HAP-1 (cell line): ENCODE data around the gene PIK3R1.
A peak's percentile ranks its signal among the peaks of the same experiment; 100 is the strongest.

Source experiments
- DNase-seq, 2 experiments: peaks; one replicate each; pipeline ENCODE4 v3.0.0-alpha.2; 2016 to 2020; ENCODE audit warnings: low spot score in 2 of 2
- H3K27me3 ChIP-seq: fragments of 250-450 bp; sonication (Bioruptor Pico); 2 replicates; pipeline ENCODE4 v1.5.1; 2020; ENCODE audit warnings: low read depth, mild to moderate bottlenecking, moderate library complexity
- H3K36me3 ChIP-seq: fragments of 250-450 bp; sonication (Bioruptor Pico); replicated peaks from 2 replicates; pipeline ENCODE4 v1.5.1; 2020; ENCODE audit warnings: mild to moderate bottlenecking
- H3K4me1 ChIP-seq: fragments of 250-450 bp; sonication (Bioruptor Pico); 2 replicates; pipeline ENCODE4 v1.5.1; 2020; ENCODE audit warnings: mild to moderate bottlenecking
- H3K4me3 ChIP-seq: fragments of 250-450 bp; sonication (Bioruptor Pico); 2 replicates; pipeline ENCODE4 v1.5.1; 2020; ENCODE audit warnings: mild to moderate bottlenecking, moderate library complexity
- H3K9me3 ChIP-seq: fragments of 250-450 bp; sonication (Bioruptor Pico); 2 replicates; pipeline ENCODE4 v1.5.1; 2020; ENCODE audit warnings: mild to moderate bottlenecking, moderate library complexity
- in situ Hi-C: fragments of 300-500 bp; cut with MboI; formaldehyde crosslinking; loops from 3 replicates; pipeline ENCODE4 v1.14.3; 2020; ENCODE audit warnings: low sequenced_read_pairs, inconsistent platforms, mixed read lengths

The PIK3R1 gene

DNA sequence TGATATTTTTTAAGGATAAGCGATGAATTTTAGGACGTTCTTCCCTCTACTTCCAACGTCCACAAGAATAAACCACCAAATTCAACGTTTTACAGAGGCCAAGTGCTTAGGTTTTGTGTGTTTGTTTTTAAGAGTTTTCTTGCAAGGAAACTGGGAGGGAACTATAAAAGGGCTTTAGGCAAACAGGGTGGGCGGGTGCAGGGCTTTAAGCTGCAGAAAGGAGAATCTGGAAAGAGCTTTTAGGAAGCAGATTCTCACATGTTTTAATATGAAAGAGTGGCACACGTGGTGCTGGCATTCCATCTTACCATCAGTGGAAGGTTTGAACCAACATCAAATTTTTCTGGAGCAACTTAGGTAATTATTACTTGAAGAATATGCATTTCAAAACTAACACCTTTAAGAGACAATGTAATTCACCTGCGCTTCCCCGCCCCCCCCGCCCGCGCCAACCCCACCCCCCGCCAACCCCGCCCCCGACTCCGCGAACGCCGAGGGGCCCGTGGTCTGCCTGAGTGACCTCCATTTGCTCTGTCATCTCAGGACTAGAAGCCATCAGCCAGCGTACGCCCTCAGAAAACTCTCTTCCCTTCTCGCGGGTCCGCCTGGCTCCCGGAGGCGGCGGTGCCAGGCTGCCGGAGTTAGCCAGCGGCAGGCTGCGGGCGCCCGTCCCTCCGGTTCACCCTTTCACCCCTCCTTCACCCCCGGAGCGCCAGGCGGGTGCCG, 911 bp upstream of the PIK3R1 start:
- Histone ChIP-seq H3K4me3 (peak overlapping the region; percentile 85), H3K36me3 (no peaks in the 10 kb centered on the region), H3K9me3 (no peaks in the 10 kb centered on the region), H3K27me3 (no peaks in the 10 kb centered on the region), H3K4me1 (peaks cover 10% of the 10 kb centered on the region)
- in situ Hi-C loops = no loop called here
- peak; percentile 31 to 37 for DNase-seq

DNA sequence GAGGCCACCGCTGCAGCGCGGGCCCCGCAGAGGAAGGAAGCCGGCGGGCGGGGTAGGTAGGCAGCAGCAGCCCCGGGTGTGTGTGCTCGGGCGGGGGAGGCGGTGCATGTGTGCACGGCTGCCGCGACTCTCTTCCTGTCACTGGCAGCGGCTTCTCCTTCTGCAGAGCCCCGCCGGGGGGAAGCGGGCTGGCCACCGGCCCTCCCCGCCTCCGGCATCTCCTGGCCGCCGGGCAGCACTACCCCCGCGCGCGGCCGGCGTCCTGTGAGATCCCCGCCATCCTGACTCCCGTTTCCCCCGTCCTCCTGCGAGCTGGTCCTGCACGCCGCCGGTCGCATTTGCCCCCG, 315 bp downstream of the PIK3R1 start:
- DNase-seq = no peak
- Histone ChIP-seq H3K36me3 (no peaks in the 10 kb centered on the region), H3K4me3 (peak overlapping the region; percentile 85), H3K9me3 (no peaks in the 10 kb centered on the region), H3K27me3 (no peaks in the 10 kb centered on the region), H3K4me1 (peaks cover 10% of the 10 kb centered on the region)
- in situ Hi-C loops = no loop called here

DNA sequence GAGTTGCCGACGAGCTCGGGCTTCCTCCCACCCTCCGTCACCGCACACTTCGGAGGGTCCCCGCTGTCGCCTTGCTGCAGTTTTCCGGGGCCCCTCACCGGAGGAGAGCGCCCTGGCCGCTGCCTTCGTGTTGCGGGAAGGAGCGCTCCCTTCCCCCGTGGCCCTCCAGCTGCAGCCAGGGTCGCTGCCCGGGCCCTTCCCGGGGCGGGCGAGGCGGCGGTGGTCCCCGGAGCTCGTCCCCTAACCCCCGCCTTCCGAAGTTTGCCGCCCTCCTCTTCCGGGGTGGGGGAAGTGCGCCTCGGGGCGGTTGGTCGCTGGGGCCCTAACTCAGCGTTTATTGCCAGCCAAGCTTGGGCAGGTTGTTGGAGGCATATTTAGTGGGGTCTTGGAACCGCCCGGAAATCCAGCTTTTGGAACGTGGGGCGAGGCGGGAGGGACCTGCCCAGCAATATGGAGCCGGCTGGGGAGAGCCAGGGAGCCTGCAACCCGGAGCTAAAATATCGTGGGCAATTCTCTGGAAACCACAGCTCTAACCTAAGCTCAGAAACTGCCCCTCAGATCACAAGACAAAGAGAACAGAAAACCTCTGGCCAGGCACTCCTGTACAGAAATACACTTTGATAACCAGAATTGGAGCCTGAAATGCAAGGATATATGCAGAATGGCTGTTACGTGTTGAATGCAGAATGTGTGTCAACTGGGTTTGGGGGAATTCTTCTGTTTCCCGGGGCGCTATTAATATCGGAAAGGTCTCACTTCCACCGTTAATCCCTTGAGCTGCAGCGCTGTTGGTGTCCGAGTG, 890 bp downstream of the PIK3R1 start:
- Histone ChIP-seq H3K4me1 (peaks cover 10% of the 10 kb centered on the region), H3K9me3 (no peaks in the 10 kb centered on the region), H3K36me3 (no peaks in the 10 kb centered on the region), H3K27me3 (no peaks in the 10 kb centered on the region), H3K4me3 (peak overlapping the region; percentile 85)
- in situ Hi-C loops = no loop called here
- peak; percentile 58 to 79 for DNase-seq

DNA sequence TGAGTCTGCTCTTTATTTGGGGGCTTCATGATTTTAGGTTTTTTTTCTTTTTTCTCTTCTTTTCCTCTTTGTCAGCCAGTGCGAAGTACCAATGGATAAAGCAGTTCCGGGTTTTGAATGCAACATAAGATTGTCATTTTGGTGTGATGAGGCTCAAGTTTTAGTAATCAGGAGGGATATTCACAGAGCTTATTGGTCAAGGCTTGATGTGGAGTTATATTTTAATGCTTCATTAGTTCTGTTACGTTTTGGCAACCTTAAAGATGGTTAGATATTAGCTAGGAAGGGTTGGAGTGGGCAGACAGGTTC, 1.4 kb downstream of the PIK3R1 start:
- Histone ChIP-seq H3K9me3 (no peaks in the 10 kb centered on the region), H3K4me1 (peaks cover 10% of the 10 kb centered on the region), H3K36me3 (no peaks in the 10 kb centered on the region), H3K27me3 (no peaks in the 10 kb centered on the region), H3K4me3 (peak overlapping the region; percentile 85)
- in situ Hi-C loops = no loop called here
- DNase-seq = no peak

DNA sequence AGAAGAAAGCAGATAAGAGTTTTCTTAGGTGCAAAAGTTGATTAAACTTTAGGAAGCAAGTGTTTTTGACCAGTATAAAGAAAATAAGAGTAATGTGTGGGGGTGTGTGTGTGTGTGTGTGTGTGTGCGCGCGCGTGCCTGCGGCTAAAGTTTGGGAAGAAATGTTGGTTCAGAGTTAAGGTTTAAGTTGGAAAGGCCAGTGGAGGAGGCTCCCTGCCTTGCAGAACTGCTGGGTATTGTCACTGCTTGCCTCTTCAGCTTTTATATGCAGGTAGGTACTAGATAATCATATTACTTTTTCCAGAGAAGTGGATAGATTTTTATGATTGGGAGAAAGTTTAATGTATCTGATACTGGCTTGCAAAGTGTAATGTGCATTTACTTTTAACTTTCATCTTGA, 2.0 kb downstream of the PIK3R1 start:
- no peak for DNase-seq
- in situ Hi-C loops = no loop called here
- H3K27me3 ChIP-seq = no peaks in the 10 kb centered on the region
- peak overlapping the region; percentile 85 for H3K4me3 ChIP-seq
- H3K9me3 ChIP-seq = no peaks in the 10 kb centered on the region
- H3K36me3 ChIP-seq = no peaks in the 10 kb centered on the region
- peaks cover 10% of the 10 kb centered on the region for H3K4me1 ChIP-seq

DNA sequence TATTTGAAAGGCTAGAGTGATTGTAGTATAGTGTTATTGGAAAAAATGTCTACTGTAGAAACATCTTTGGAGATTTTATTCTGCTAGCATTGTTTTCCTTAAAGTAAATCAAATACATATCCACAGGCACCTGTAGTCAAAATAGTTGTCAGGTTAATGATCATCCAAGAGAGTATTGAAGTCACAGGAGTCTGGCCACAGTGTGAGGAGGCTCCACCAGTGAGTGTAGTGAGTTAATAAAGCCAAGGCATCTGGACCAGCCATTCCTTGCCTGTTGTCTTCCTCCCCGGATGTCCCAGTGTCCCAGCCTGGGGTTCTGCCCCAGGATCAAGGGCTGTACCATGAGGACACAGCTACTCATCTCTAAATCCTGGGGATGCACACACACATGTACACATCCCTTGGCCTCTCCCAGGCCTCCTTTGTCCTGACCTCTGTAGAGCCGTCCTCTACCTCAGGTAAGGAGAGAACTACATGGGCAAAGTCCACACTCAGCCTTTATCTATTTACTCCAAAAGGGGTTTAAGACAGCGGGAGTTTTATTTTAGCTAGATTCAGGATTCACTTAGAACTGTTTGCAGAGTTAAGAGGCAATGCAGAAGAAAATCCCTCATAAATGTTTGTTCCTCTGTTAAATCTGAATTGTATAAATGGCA, 3.7 kb downstream of the PIK3R1 start:
- DNase-seq = no peak

DNA sequence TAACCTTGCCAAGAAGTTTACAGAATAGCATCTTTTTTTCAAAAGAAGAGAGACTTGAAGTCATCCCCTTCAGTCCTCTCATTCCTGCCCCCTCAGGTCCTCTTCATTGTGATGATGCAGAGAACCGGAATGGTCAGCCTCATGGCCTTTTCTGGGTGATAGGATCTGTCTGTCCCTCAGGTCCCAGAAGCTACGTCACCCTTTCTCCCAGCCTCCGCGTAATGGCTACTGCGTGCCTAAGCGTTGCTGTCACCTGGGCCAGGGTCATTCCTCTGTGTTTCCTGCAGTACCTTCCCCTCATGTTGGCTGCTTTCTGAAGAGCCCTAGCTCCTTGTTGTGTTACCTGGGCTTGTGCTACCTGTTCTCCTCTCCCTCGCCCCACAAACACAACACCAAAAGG, 4.7 kb downstream of the PIK3R1 start:
- Histone ChIP-seq H3K4me1 (peaks cover 20% of the 10 kb centered on the region), H3K4me3 (no peak overlapping the region)
- no peak for DNase-seq

More for the DNA sequence above, 3.7 kb downstream of the PIK3R1 start:
- in situ Hi-C loops = no loop called here
- Histone ChIP-seq H3K36me3 (no peaks in the 10 kb centered on the region), H3K4me1 (peaks cover 16% of the 10 kb centered on the region), H3K4me3 (no peak overlapping the region), H3K9me3 (no peaks in the 10 kb centered on the region), H3K27me3 (no peaks in the 10 kb centered on the region)

DNA sequence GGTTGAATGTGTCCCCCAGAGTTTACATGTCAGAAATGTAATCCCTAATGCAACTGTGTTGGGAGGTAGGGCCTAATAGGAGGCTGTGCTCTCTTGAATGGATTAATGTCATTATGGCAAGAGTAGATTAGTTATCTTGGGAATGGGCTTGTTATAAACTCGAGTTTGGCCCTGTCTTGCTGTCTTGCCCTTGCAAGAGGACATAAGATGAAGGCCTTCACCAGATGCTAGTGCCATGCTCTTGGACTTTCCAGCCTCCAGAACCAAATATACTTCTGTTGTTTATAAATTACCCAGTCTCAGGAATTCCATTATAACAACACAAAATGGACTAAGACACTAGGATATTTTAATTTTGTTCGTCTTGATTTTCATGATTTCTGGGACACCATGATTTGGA, 5.4 kb downstream of the PIK3R1 start:
- H3K4me1 ChIP-seq = peaks cover 20% of the 10 kb centered on the region

More for the DNA sequence above, 4.7 kb downstream of the PIK3R1 start:
- Histone ChIP-seq H3K27me3 (no peaks in the 10 kb centered on the region), H3K36me3 (no peaks in the 10 kb centered on the region), H3K9me3 (no peaks in the 10 kb centered on the region)
- in situ Hi-C loops = no loop called here

DNA sequence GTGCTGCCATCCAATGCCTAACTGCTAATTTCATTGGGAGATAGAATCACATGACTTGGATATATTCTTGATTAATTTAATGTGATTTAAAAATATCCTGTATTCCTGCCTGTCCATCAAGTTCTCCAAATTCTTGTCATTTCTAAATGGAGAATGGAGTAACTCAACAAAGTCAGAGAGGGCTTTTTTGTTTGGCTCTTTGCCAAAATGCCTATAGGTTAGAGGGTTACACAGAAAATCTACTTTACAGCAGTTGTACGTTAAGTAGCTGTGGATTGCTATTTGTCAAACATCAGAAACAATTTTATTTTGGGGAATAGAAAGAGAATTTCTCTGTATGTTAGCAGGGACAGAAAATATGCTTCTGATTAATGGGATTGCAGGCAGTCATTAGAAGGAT, 5.9 kb downstream of the PIK3R1 start:
- Histone ChIP-seq H3K27me3 (no peaks in the 10 kb centered on the region), H3K9me3 (no peaks in the 10 kb centered on the region), H3K4me3 (no peak overlapping the region), H3K4me1 (peaks cover 20% of the 10 kb centered on the region), H3K36me3 (no peaks in the 10 kb centered on the region)
- DNase-seq = no peak
- in situ Hi-C loops = no loop called here

More for the DNA sequence above, 5.4 kb downstream of the PIK3R1 start:
- Histone ChIP-seq H3K27me3 (no peaks in the 10 kb centered on the region), H3K36me3 (no peaks in the 10 kb centered on the region), H3K9me3 (no peaks in the 10 kb centered on the region), H3K4me3 (no peak overlapping the region)
- in situ Hi-C loops = no loop called here
- DNase-seq = no peak

DNA sequence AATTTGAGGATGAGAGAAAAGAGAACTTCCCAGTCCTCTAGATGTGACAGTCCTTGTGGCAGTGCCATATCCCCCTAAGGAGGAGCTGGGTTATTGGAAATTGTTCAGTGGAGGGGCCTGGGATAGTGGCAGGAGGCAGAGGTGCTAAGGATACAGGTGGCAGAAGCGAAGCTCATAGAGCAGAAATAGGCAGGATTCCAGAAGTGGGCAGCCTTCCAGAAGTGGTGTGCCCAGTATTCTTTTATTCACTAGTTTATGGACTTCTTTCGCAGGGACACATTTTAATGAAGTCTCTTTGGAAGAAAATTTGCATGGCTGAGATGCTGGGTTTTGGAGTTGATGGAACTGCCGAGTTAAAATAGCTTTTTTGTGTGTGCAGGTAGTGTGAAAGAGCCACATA, 6.8 kb downstream of the PIK3R1 start:
- Histone ChIP-seq H3K4me1 (peaks cover 17% of the 10 kb centered on the region), H3K9me3 (no peaks in the 10 kb centered on the region), H3K36me3 (no peaks in the 10 kb centered on the region), H3K4me3 (no peak overlapping the region), H3K27me3 (no peaks in the 10 kb centered on the region)
- in situ Hi-C loops = no loop called here
- no peak for DNase-seq

DNA sequence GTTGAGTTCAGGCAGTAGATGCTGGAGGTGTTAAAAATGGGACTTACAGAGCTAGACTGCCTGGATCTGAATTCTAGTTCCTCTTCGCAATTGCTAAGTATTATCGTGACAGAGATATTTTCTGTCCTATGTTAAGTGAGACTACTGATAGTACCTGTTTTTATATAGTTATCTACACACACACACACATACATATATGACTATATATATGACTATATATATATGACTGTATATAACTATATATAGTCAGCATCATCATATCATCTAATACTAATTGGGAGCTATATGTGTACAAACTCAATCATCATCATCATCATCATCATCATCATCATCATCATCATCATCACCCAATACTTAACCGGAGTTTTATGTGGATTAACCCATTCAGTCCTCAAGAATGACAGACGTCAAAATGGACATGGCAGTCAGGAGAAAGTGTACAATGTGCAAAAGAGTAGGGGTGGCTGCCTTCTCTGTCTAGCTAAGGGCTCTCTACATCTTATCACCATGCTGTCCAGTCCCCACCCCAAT, 7.3 kb downstream of the PIK3R1 start:
- no peaks in the 10 kb centered on the region for H3K36me3 ChIP-seq
- H3K4me1 ChIP-seq = peaks cover 16% of the 10 kb centered on the region
- in situ Hi-C loops = no loop called here

DNA sequence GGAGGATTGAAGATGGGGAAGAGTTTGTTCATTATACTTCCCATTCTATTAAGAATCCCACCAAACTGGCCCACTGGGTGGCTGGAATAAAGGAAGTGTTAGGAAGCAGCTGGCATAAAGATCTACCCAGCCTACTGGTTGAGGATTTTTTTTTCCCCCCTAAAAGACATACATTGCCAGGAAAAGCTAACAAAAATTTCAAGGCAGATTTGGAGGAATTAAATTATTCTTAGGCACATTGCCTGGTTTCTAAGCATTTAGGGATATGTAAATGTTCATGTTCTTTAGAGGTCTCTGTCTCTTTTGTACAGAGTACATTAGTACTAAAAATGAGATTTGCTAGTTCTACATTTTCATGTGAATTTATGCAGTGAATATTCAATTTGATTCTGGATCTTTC, 8.3 kb downstream of the PIK3R1 start:
- Histone ChIP-seq H3K9me3 (no peaks in the 10 kb centered on the region), H3K4me3 (no peak overlapping the region), H3K4me1 (peaks cover 16% of the 10 kb centered on the region), H3K36me3 (no peaks in the 10 kb centered on the region), H3K27me3 (no peaks in the 10 kb centered on the region)
- in situ Hi-C loops = no loop called here
- DNase-seq = no peak

More for the DNA sequence above, 7.3 kb downstream of the PIK3R1 start:
- DNase-seq = no peak
- H3K27me3 ChIP-seq = no peaks in the 10 kb centered on the region
- no peak overlapping the region for H3K4me3 ChIP-seq
- no peaks in the 10 kb centered on the region for H3K9me3 ChIP-seq

DNA sequence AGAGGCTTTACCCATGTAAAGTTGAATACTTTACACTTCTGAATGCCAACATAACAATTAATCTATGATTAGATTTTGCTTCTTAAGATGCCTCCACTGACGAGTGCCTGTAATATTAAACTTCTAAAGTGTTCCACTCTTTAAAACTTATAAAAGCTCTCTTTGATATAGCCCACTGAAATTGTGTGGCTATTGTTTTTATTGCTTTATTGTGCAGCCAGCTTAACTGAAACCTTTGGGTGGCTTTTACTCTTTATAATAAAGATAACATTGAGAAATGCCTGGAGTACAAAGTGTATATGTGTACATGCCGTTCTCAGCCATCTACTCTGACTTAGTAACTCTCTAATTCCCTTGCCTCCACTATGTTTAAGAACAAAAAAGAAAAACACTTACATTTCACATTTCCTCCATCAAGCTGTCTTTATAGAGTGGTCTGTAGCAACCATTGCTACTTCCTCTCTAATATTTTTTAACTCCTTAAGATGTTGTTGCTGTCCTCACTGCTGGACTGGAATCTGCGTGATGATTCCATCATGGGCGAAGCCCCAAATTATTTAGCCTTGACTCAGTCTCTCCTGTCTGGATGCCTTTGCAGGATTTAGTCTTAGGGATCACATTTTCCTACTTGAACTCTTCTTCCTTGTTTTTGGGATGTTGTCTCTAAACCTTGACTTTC, 9.1 kb downstream of the PIK3R1 start:
- DNase-seq = peak in 1 of 2 experiments; percentile 76
- Histone ChIP-seq H3K4me1 (peaks cover 16% of the 10 kb centered on the region), H3K9me3 (no peaks in the 10 kb centered on the region), H3K27me3 (no peaks in the 10 kb centered on the region), H3K36me3 (no peaks in the 10 kb centered on the region), H3K4me3 (no peak overlapping the region)
- in situ Hi-C loops = no loop called here
